Activated B cell treated with CpG ODN at 0.5 μM for 24 hours (primary cell): Measurements from ENCODE around the gene IRF1. TPM values are rescaled to one million over a fixed set of nuclear protein-coding genes. Genes with fewer than 3 reads are reported as not detected.
A peak's percentile ranks its signal among the peaks of the same experiment; 100 is the strongest.

Experiments
- ATAC-seq: fragments of 200-7000 bp; cut with Tn5 transposase; one replicate; pipeline ENCODE4 v1.10.0; 2021; ENCODE audit warnings: low read depth, mild to moderate bottlenecking, moderate library complexity
- CTCF ChIA-PET: fragments of 350-600 bp; sonication (Branson Sonifier 250); formaldehyde crosslinking; loops from one replicate; lab custom pipeline; 2021; ENCODE audit warnings: antibody characterized with exemption; lab: Charles Lee
- POLR2A ChIA-PET: fragments of 350-600 bp; sonication (Branson Sonifier 250); formaldehyde crosslinking; loops from one replicate; lab custom pipeline; 2021; ENCODE audit warnings: antibody characterized with exemption; lab: Charles Lee
- DNase-seq: peaks from one replicate; pipeline ENCODE4 v3.0.0; 2022
- H3K27ac Mint-ChIP-seq: one replicate; pipeline ENCODE4 v1.8.0; 2020; ENCODE audit warnings: mixed read lengths
- H3K27me3 Mint-ChIP-seq: one replicate; pipeline ENCODE4 v1.8.0; 2021; ENCODE audit warnings: mixed read lengths
- H3K36me3 Mint-ChIP-seq: one replicate; pipeline ENCODE4 v1.8.0; 2021; ENCODE audit warnings: low read depth, mixed read lengths
- H3K4me1 Mint-ChIP-seq: one replicate; pipeline ENCODE4 v1.8.0; 2021; ENCODE audit warnings: mixed read lengths
- H3K4me3 Mint-ChIP-seq: one replicate; pipeline ENCODE4 v1.8.0; 2020; ENCODE audit warnings: mild to moderate bottlenecking, mixed read lengths
- H3K9me3 Mint-ChIP-seq: one replicate; pipeline ENCODE4 v1.8.0; 2020; ENCODE audit warnings: mixed read lengths
- intact Hi-C: fragments of 100-400 bp; cut with micrococcal nuclease; formaldehyde crosslinking; loops from one replicate; pipeline ENCODE4 v1.15.1; 2024
- total RNA-seq: library from RNA; stranded (reverse); gene quantifications from 2 replicates; pipeline ENCODE4 v1.2.3, GENCODE V29; 2022
- TF ChIP-seq, protein P1 (sequence below): fragments of 200-600 bp; IDR thresholded peaks from one replicate; pipeline ENCODE4 v1.8.0; 2022; ENCODE audit warnings: antibody characterized with exemption, mild to moderate bottlenecking

Gene IRF1
- total RNA-seq, 1 donor from 2014 or later: 134 TPM

DNA sequence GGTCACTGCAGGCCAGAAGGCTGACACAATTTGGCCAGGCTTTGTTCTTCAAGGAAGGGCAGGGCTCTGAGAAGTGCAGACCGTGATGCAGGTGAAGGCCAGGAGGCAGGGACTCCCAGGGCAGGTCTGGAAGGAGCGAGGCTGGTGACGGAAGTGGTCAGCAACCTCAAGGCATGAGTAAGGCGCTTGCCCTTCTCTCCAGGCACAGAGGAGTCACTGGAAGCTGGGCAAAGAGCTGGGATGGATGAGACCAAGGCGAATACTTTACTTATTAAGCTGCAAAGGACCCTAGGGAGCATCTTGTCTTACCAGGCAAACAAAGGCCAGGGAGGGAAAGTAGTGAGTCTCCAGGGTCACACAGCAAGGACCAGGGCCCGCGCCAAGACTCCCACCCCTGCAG lies 18.6 kb downstream of the IRF1 start:
- Mint-ChIP-seq H3K4me1 (peaks cover 78% of the 10 kb centered on the region), H3K9me3 (no peaks in the 10 kb centered on the region), H3K27ac (peak overlapping the region; percentile 79), H3K4me3 (no peak overlapping the region), H3K27me3 (no peaks in the 10 kb centered on the region), H3K36me3 (peaks cover 13% of the 10 kb centered on the region)
- intact Hi-C loops: loop anchor here (2.0 kb wide), 1 partner anchor 15 kb away; no protein-coding TSS in a partner anchor
- ATAC-seq (no peak), DNase-seq (no peak)
- TF ChIP-seq, protein P1, sequence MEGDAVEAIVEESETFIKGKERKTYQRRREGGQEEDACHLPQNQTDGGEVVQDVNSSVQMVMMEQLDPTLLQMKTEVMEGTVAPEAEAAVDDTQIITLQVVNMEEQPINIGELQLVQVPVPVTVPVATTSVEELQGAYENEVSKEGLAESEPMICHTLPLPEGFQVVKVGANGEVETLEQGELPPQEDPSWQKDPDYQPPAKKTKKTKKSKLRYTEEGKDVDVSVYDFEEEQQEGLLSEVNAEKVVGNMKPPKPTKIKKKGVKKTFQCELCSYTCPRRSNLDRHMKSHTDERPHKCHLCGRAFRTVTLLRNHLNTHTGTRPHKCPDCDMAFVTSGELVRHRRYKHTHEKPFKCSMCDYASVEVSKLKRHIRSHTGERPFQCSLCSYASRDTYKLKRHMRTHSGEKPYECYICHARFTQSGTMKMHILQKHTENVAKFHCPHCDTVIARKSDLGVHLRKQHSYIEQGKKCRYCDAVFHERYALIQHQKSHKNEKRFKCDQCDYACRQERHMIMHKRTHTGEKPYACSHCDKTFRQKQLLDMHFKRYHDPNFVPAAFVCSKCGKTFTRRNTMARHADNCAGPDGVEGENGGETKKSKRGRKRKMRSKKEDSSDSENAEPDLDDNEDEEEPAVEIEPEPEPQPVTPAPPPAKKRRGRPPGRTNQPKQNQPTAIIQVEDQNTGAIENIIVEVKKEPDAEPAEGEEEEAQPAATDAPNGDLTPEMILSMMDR: no peak
- ChIA-PET CTCF (interaction anchor here (1.0 to 5.1 kb wide), 7 partner anchors 10 to 81 kb away, joined by 3 to 18 read pairs (median 4); partner anchors contain the start of gene IRF1), POLR2A (interaction anchor here (0.6 to 11.5 kb wide), 10 partner anchors 8 to 228 kb away, joined by 3 to 286 read pairs (median 6); partner anchors contain the start of genes IRF1 and SLC22A5)

DNA sequence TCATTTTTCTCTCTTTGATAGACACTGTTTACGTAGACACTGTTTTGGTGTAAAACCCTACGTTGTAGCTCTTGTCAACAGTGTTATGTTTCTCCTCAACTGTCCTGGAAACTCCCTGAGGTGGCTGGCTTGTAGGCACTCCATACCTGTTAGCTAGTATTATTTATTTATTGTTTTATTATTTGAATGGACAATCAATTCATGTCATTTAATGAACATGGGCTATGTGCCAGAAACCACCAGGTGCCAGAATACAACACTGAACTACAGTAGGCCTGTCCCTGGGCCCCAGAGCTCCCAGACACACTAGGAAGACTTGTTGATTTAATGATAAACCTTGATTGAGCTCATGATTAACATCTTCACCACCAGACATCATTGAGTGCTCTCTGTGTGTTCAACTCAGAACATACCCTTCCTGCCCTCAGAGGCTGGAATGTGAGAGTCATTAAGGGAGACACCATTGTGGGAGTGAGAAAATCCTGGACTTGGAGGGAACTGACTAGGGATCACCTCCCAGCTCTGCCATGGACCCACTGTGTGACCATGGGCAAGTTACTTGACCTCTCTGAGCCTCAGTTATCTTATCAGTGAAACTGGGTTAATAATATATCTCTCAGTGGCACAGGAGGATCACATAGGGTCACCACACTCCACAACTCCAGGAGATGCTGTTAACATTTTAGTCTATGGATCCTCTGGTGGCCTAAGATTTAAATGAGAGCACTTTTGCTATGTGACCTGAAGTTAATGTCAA lies 19.2 kb downstream of the IRF1 start:
- H3K36me3 Mint-ChIP-seq: peaks cover 13% of the 10 kb centered on the region

DNA sequence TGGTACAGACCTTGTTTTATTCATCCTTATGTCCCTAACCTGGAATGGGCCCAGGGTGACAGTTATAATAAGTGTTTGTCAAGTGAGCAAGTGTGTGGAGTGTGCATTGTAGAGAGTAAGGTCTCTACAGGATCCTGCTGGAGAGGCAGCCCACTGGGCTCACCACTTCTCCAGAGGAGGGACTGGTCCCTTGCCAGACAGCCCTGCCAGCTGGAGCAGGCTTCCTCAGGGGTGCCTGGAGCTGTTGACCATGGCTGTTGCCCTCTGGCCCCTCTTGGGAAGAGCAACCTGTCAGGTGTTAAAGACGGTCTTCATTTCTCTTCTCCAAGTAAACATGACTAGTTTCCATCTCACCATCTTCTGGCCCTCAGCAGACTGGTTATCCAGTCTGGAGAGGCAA lies 20.0 kb downstream of the IRF1 start:
- ChIA-PET POLR2A (interaction anchor here (1.2 to 11.5 kb wide), 3 partner anchors 9 to 56 kb away, joined by 4 to 286 read pairs (median 5); partner anchors contain the start of gene IRF1), CTCF (interaction anchor here (0.9 to 5.1 kb wide), 5 partner anchors 19 to 50 kb away, joined by 3 to 18 read pairs (median 5); partner anchors contain the start of gene IRF1)
- Mint-ChIP-seq H3K36me3 (peaks cover 10% of the 10 kb centered on the region), H3K9me3 (no peaks in the 10 kb centered on the region), H3K27ac (peak overlapping the region; percentile 70), H3K4me1 (peaks cover 80% of the 10 kb centered on the region), H3K4me3 (no peak overlapping the region), H3K27me3 (no peaks in the 10 kb centered on the region)
- intact Hi-C loops: no loop called here
- DNase-seq (no peak), ATAC-seq (no peak)
- TF ChIP-seq, protein P1: no peak

More for the DNA sequence above, 19.2 kb downstream of the IRF1 start:
- intact Hi-C loops: no loop called here
- ATAC-seq (no peak), DNase-seq (no peak)
- H3K4me1 Mint-ChIP-seq: peaks cover 80% of the 10 kb centered on the region
- H3K27ac Mint-ChIP-seq: peak overlapping the region; percentile 79
- TF ChIP-seq, protein P1: no peak
- H3K27me3 Mint-ChIP-seq: no peaks in the 10 kb centered on the region
- ChIA-PET POLR2A (interaction anchor here (1.0 to 11.5 kb wide), 10 partner anchors 9 to 102 kb away, joined by 3 to 286 read pairs (median 6); partner anchors contain the start of genes IRF1 and SLC22A5), CTCF (interaction anchor here (0.9 to 5.1 kb wide), 8 partner anchors 11 to 80 kb away, joined by 3 to 18 read pairs (median 4); partner anchors contain the start of gene IRF1)
- no peaks in the 10 kb centered on the region for H3K9me3 Mint-ChIP-seq
- H3K4me3 Mint-ChIP-seq: no peak overlapping the region

DNA sequence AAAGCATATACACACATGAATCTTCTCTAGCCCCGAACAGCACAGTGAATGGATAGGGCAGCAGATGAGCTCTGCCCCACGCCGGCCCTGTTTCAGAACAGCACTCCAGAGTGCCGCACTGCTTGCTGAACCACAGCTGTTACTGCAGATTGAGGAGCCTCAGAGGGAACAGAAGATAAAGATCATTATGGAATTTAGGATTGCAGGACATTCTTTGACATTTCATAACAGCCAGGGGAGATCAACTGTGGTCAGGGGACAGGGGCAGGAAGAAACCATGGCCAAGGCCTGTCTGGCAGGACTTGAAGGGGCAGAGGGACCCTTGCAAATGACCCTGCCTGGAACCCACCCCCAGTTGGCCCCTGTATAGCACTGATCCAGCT lies 20.6 kb downstream of the IRF1 start:
- Mint-ChIP-seq H3K36me3 (peaks cover 10% of the 10 kb centered on the region), H3K4me3 (no peak overlapping the region), H3K27ac (peak overlapping the region; percentile 53), H3K27me3 (no peaks in the 10 kb centered on the region), H3K4me1 (peaks cover 85% of the 10 kb centered on the region), H3K9me3 (no peaks in the 10 kb centered on the region)
- no peak for DNase-seq
- TF ChIP-seq, protein P1: no peak
- intact Hi-C loops: no loop called here
- ChIA-PET CTCF (interaction anchor here (0.9 to 1.4 kb wide), 3 partner anchors 18 to 55 kb away, joined by 3 to 4 read pairs (median 3); no protein-coding TSS in a partner anchor), POLR2A (interaction anchor here (1.2 to 7.2 kb wide), 5 partner anchors 9 to 59 kb away, joined by 4 to 164 read pairs (median 6); partner anchors contain the start of gene IRF1)
- no peak for ATAC-seq
